Measurements from ENCODE around the gene BCL2.
A peak's percentile ranks its signal among the peaks of the same experiment; 100 is the strongest.

The BCL2 gene

GRCh38 chr18:63142594-63143225, 176.9 kb downstream of the BCL2 start:
- Histone ChIP-seq H3K4me1 (ENCODE audit: control insufficient read depth, insufficient read depth, low read length) (peaks cover 23% of the 10 kb centered on the region), H3K9me3 (ENCODE audit: control insufficient read depth, insufficient read depth, low read length) (no peaks in the 10 kb centered on the region), H3K4me3 (ENCODE audit: low read depth, low read length) (no peak overlapping the region), H3K9ac (ENCODE audit: low read depth, low read length) (no peak overlapping the region), H3K36me3 (ENCODE audit: control insufficient read depth, insufficient read depth, low read length) (no peaks in the 10 kb centered on the region), H3K27ac (ENCODE audit: low read depth, low read length) (no peak overlapping the region), H3K27me3 (ENCODE audit: control insufficient read depth, insufficient read depth, low read length) (no peaks in the 10 kb centered on the region)

GRCh38 chr18:63141778-63142176, 177.8 kb downstream of the BCL2 start:
- Histone ChIP-seq H3K27me3 (ENCODE audit: control insufficient read depth, insufficient read depth, low read length) (no peaks in the 10 kb centered on the region), H3K27ac (ENCODE audit: low read depth, low read length) (no peak overlapping the region), H3K9me3 (ENCODE audit: control insufficient read depth, insufficient read depth, low read length) (no peaks in the 10 kb centered on the region), H3K36me3 (ENCODE audit: control insufficient read depth, insufficient read depth, low read length) (no peaks in the 10 kb centered on the region), H3K9ac (ENCODE audit: low read depth, low read length) (no peak overlapping the region), H3K4me3 (ENCODE audit: low read depth, low read length) (no peak overlapping the region), H3K4me1 (ENCODE audit: control insufficient read depth, insufficient read depth, low read length) (peaks cover 25% of the 10 kb centered on the region)

GRCh38 chr18:63140997-63141777, 178.4 kb downstream of the BCL2 start:
- H3K4me1 ChIP-seq (ENCODE audit: control insufficient read depth, insufficient read depth, low read length), result peaks cover 20% of the 10 kb centered on the region
- no peak overlapping the region for H3K9ac ChIP-seq (ENCODE audit: low read depth, low read length)
- H3K4me3 ChIP-seq (ENCODE audit: low read depth, low read length), result no peak overlapping the region
- no peaks in the 10 kb centered on the region for H3K36me3 ChIP-seq (ENCODE audit: control insufficient read depth, insufficient read depth, low read length)
- H3K9me3 ChIP-seq (ENCODE audit: control insufficient read depth, insufficient read depth, low read length), result no peaks in the 10 kb centered on the region
- H3K27me3 ChIP-seq (ENCODE audit: control insufficient read depth, insufficient read depth, low read length), result no peaks in the 10 kb centered on the region
- no peak overlapping the region for H3K27ac ChIP-seq (ENCODE audit: low read depth, low read length)

GRCh38 chr18:63140038-63140450, 179.5 kb downstream of the BCL2 start:
- Histone ChIP-seq H3K4me3 (ENCODE audit: low read depth, low read length) (no peak overlapping the region), H3K27ac (ENCODE audit: low read depth, low read length) (no peak overlapping the region), H3K36me3 (ENCODE audit: control insufficient read depth, insufficient read depth, low read length) (no peaks in the 10 kb centered on the region), H3K27me3 (ENCODE audit: control insufficient read depth, insufficient read depth, low read length) (no peaks in the 10 kb centered on the region), H3K9me3 (ENCODE audit: control insufficient read depth, insufficient read depth, low read length) (no peaks in the 10 kb centered on the region), H3K9ac (ENCODE audit: low read depth, low read length) (no peak overlapping the region), H3K4me1 (ENCODE audit: control insufficient read depth, insufficient read depth, low read length) (peaks cover 18% of the 10 kb centered on the region)

- peak overlapping the region; percentile 31 for H3K4me3 ChIP-seq (ENCODE audit: low read depth, low read length)
- H3K27me3 ChIP-seq (ENCODE audit: control insufficient read depth, insufficient read depth, low read length), result no peaks in the 10 kb centered on the region
- no peak overlapping the region for H3K9ac ChIP-seq (ENCODE audit: low read depth, low read length)
- peak overlapping the region; percentile 80 for H3K27ac ChIP-seq (ENCODE audit: low read depth, low read length)
- H3K36me3 ChIP-seq (ENCODE audit: control insufficient read depth, insufficient read depth, low read length), result no peaks in the 10 kb centered on the region
- H3K4me1 ChIP-seq (ENCODE audit: control insufficient read depth, insufficient read depth, low read length), result peaks cover 18% of the 10 kb centered on the region
- H3K9me3 ChIP-seq (ENCODE audit: control insufficient read depth, insufficient read depth, low read length), result no peaks in the 10 kb centered on the region
Observed at GRCh38 chr18:63138436-63139340, 180.9 kb downstream of the BCL2 start.

- Histone ChIP-seq H3K36me3 (ENCODE audit: control insufficient read depth, insufficient read depth, low read length) (no peaks in the 10 kb centered on the region), H3K4me1 (ENCODE audit: control insufficient read depth, insufficient read depth, low read length) (peaks cover 18% of the 10 kb centered on the region), H3K4me3 (ENCODE audit: low read depth, low read length) (peak overlapping the region; percentile 27), H3K9me3 (ENCODE audit: control insufficient read depth, insufficient read depth, low read length) (no peaks in the 10 kb centered on the region), H3K9ac (ENCODE audit: low read depth, low read length) (no peak overlapping the region), H3K27me3 (ENCODE audit: control insufficient read depth, insufficient read depth, low read length) (no peaks in the 10 kb centered on the region), H3K27ac (ENCODE audit: low read depth, low read length) (peak overlapping the region; percentile 76)
Observed at GRCh38 chr18:63137999-63138435, 181.6 kb downstream of the BCL2 start.

- Histone ChIP-seq H3K9me3 (ENCODE audit: control insufficient read depth, insufficient read depth, low read length) (no peaks in the 10 kb centered on the region), H3K4me3 (ENCODE audit: low read depth, low read length) (no peak overlapping the region), H3K27me3 (ENCODE audit: control insufficient read depth, insufficient read depth, low read length) (no peaks in the 10 kb centered on the region), H3K27ac (ENCODE audit: low read depth, low read length) (no peak overlapping the region), H3K9ac (ENCODE audit: low read depth, low read length) (no peak overlapping the region), H3K4me1 (ENCODE audit: control insufficient read depth, insufficient read depth, low read length) (peaks cover 25% of the 10 kb centered on the region), H3K36me3 (ENCODE audit: control insufficient read depth, insufficient read depth, low read length) (no peaks in the 10 kb centered on the region)
Observed at GRCh38 chr18:63135101-63135500, 184.5 kb downstream of the BCL2 start.

GRCh38 chr18:63132819-63133200, 186.8 kb downstream of the BCL2 start:
- Histone ChIP-seq H3K4me3 (ENCODE audit: low read depth, low read length) (no peak overlapping the region), H3K9ac (ENCODE audit: low read depth, low read length) (no peak overlapping the region), H3K36me3 (ENCODE audit: control insufficient read depth, insufficient read depth, low read length) (no peaks in the 10 kb centered on the region), H3K27me3 (ENCODE audit: control insufficient read depth, insufficient read depth, low read length) (no peaks in the 10 kb centered on the region), H3K27ac (ENCODE audit: low read depth, low read length) (no peak overlapping the region), H3K4me1 (ENCODE audit: control insufficient read depth, insufficient read depth, low read length) (peaks cover 10% of the 10 kb centered on the region), H3K9me3 (ENCODE audit: control insufficient read depth, insufficient read depth, low read length) (no peaks in the 10 kb centered on the region)

GRCh38 chr18:63131959-63132818, 187.4 kb downstream of the BCL2 start:
- H3K27me3 ChIP-seq (ENCODE audit: control insufficient read depth, insufficient read depth, low read length), result no peaks in the 10 kb centered on the region
- H3K4me3 ChIP-seq (ENCODE audit: low read depth, low read length), result no peak overlapping the region
- H3K27ac ChIP-seq (ENCODE audit: low read depth, low read length), result no peak overlapping the region
- no peak overlapping the region for H3K9ac ChIP-seq (ENCODE audit: low read depth, low read length)
- no peaks in the 10 kb centered on the region for H3K36me3 ChIP-seq (ENCODE audit: control insufficient read depth, insufficient read depth, low read length)
- no peaks in the 10 kb centered on the region for H3K9me3 ChIP-seq (ENCODE audit: control insufficient read depth, insufficient read depth, low read length)
- H3K4me1 ChIP-seq (ENCODE audit: control insufficient read depth, insufficient read depth, low read length), result 0 out of 2 replicates have a peak, but pooled peaks cover 7% of the 10 kb centered on the region

Measured in HUES48 (cell line).